Stimulated activated effector memory CD8-positive, alpha-beta T cell treated with anti-CD3 and anti-CD28 coated beads, Interleukin-12 subunit alpha, Interleukin-12 subunit beta, amount 100 ng/mL, for 72 hours (primary cell): ENCODE data around the gene CHD3.
"Not testable (repeated sequence)": the region's sequence is repeated elsewhere in the genome, so short reads cannot be mapped to it uniquely, and the experiment has no call there.

Source experiments
- ATAC-seq: fragments of 150-1000 bp; cut with Tn5 transposase; 2 replicates; pipeline ENCODE4 v1.10.0; 2021
- DNase-seq, 2 donors: peaks; one replicate each; pipeline ENCODE4 v3.0.0; 2021 to 2022; ENCODE audit warnings: low spot score in 2 of 2
- H3K27ac Mint-ChIP-seq: one replicate; pipeline ENCODE4 v1.8.0; 2022; ENCODE audit warnings: mild to moderate bottlenecking, mixed read lengths
- H3K36me3 Mint-ChIP-seq: one replicate; pipeline ENCODE4 v1.8.0; 2022; ENCODE audit warnings: mild to moderate bottlenecking, mixed read lengths
- H3K4me1 Mint-ChIP-seq: one replicate; pipeline ENCODE4 v1.8.0; 2022; ENCODE audit warnings: mixed read lengths
- H3K4me3 Mint-ChIP-seq: one replicate; pipeline ENCODE4 v1.8.0; 2022; ENCODE audit warnings: mild to moderate bottlenecking, mixed read lengths
- H3K9me3 Mint-ChIP-seq: one replicate; pipeline ENCODE4 v1.8.0; 2022; ENCODE audit warnings: mixed read lengths

Gene CHD3

GRCh38 chr17:7947651-7948050 is 59.1 kb downstream of the CHD3 start:
- no peak overlapping the region for H3K4me3 Mint-ChIP-seq
- ATAC-seq: no peak
- H3K27ac Mint-ChIP-seq: no peak overlapping the region
- peaks cover 72% of the 10 kb centered on the region for H3K36me3 Mint-ChIP-seq
- DNase-seq: no peak
- H3K9me3 Mint-ChIP-seq: no peaks in the 10 kb centered on the region
- H3K4me1 Mint-ChIP-seq: peaks cover 9% of the 10 kb centered on the region

GRCh38 chr17:7950578-7950977 is 62.0 kb downstream of the CHD3 start:
- no peak for DNase-seq
- no peak for ATAC-seq
- no peak overlapping the region for H3K4me3 Mint-ChIP-seq
- H3K36me3 Mint-ChIP-seq: peaks cover 43% of the 10 kb centered on the region
- no peaks in the 10 kb centered on the region for H3K9me3 Mint-ChIP-seq
- peak overlapping the region; percentile 68 for H3K27ac Mint-ChIP-seq
- H3K4me1 Mint-ChIP-seq: peaks cover 16% of the 10 kb centered on the region

- DNase-seq: peak; percentile 8 to 62
Measured at GRCh38 chr17:7951143-7951792, 62.7 kb downstream of the CHD3 start.

GRCh38 chr17:7953266-7953665 is 64.7 kb downstream of the CHD3 start:
- H3K4me1 Mint-ChIP-seq: peaks cover 16% of the 10 kb centered on the region
- peaks cover 16% of the 10 kb centered on the region for H3K36me3 Mint-ChIP-seq
- not testable (repeated sequence) for DNase-seq, H3K9me3 Mint-ChIP-seq, ATAC-seq, H3K27ac Mint-ChIP-seq
- peak overlapping the region; percentile 22 for H3K4me3 Mint-ChIP-seq

More at GRCh38 chr17:7951143-7951792, 62.7 kb downstream of the CHD3 start:
- H3K27ac Mint-ChIP-seq: peak overlapping the region; percentile 68
- peak overlapping the region; percentile 24 for H3K4me3 Mint-ChIP-seq
- H3K4me1 Mint-ChIP-seq: peaks cover 16% of the 10 kb centered on the region
- H3K36me3 Mint-ChIP-seq: peaks cover 36% of the 10 kb centered on the region
- peak; percentile 95 for ATAC-seq
- no peaks in the 10 kb centered on the region for H3K9me3 Mint-ChIP-seq

- Mint-ChIP-seq H3K4me3 (peak overlapping the region; percentile 53), H3K9me3 (no peaks in the 10 kb centered on the region), H3K4me1 (peaks cover 16% of the 10 kb centered on the region), H3K36me3 (no peaks in the 10 kb centered on the region), H3K27ac (peak overlapping the region; percentile 49)
- ATAC-seq (peak; percentile 61), DNase-seq (no peak)
Measured at GRCh38 chr17:7955414-7956227, 67.0 kb downstream of the CHD3 start.

GRCh38 chr17:7956228-7956965 is 67.8 kb downstream of the CHD3 start:
- peak overlapping the region; percentile 53 for H3K4me3 Mint-ChIP-seq
- DNase-seq (no peak), ATAC-seq (no peak)
- H3K9me3 Mint-ChIP-seq: no peaks in the 10 kb centered on the region
- H3K36me3 Mint-ChIP-seq: no peaks in the 10 kb centered on the region
- H3K4me1 Mint-ChIP-seq: peaks cover 11% of the 10 kb centered on the region
- no peak overlapping the region for H3K27ac Mint-ChIP-seq

- Mint-ChIP-seq H3K4me3 (no peak overlapping the region), H3K4me1 (no peaks in the 10 kb centered on the region), H3K27ac (no peak overlapping the region), H3K9me3 (no peaks in the 10 kb centered on the region), H3K36me3 (no peaks in the 10 kb centered on the region)
- ATAC-seq (no peak), DNase-seq (no peak)
Measured at GRCh38 chr17:7959503-7960253, 71.1 kb downstream of the CHD3 start.

- no peak for ATAC-seq
- H3K9me3 Mint-ChIP-seq: no peaks in the 10 kb centered on the region
- no peak overlapping the region for H3K27ac Mint-ChIP-seq
- no peak overlapping the region for H3K4me3 Mint-ChIP-seq
- no peaks in the 10 kb centered on the region for H3K36me3 Mint-ChIP-seq
- DNase-seq: no peak
- H3K4me1 Mint-ChIP-seq: no peaks in the 10 kb centered on the region
Measured at GRCh38 chr17:7961421-7961820, 72.8 kb downstream of the CHD3 start.
